Activated CD8-positive, alpha-beta memory T cell treated with anti-CD3 and anti-CD28 coated beads, Interleukin-2, amount 50 U/mL, for 4 hours (primary cell): Measurements from ENCODE around the gene OR2F2.

Experiments used
- DNase-seq: peaks from one replicate; pipeline ENCODE4 v3.0.0-alpha.2; 2020

Gene OR2F2

GRCh38 chr7:143914938-143915652 is 19.9 kb upstream of the OR2F2 start:
- no peak for DNase-seq

- no peak for DNase-seq
Measured at GRCh38 chr7:143924851-143925250, 10.2 kb upstream of the OR2F2 start.

- no peak for DNase-seq
Measured at GRCh38 chr7:143929224-143929920, 5.7 kb upstream of the OR2F2 start.

GRCh38 chr7:143931739-143932138 is 3.3 kb upstream of the OR2F2 start:
- no peak for DNase-seq

GRCh38 chr7:143936087-143937009 is 1.3 kb downstream of the OR2F2 start:
- DNase-seq: no peak

- DNase-seq: no peak
Measured at GRCh38 chr7:143938379-143939243, 3.6 kb downstream of the OR2F2 start.

- DNase-seq: no peak
Measured at GRCh38 chr7:143945423-143945822, 10.4 kb downstream of the OR2F2 start.

- no peak for DNase-seq
Measured at GRCh38 chr7:143947111-143947510, 12.1 kb downstream of the OR2F2 start.

- DNase-seq: no peak
Measured at GRCh38 chr7:143948733-143949132, 13.7 kb downstream of the OR2F2 start.

- DNase-seq: no peak
Measured at GRCh38 chr7:143953421-143953820, 18.4 kb downstream of the OR2F2 start.

- DNase-seq: no peak
Measured at GRCh38 chr7:143954135-143954534, 19.1 kb downstream of the OR2F2 start.

- DNase-seq: no peak
Measured at GRCh38 chr7:143954544-143954943, 19.5 kb downstream of the OR2F2 start, which contains the start of gene OR2F1. TSS of gene OR2F1 (plus strand) at chr7:143954844. CDS start at chr7:143959971, 5,127 bp downstream.

- DNase-seq: no peak
Measured at GRCh38 chr7:143958781-143959180, 23.7 kb downstream of the OR2F2 start.

GRCh38 chr7:143960813-143961610 is 26.0 kb downstream of the OR2F2 start:
- no peak for DNase-seq

GRCh38 chr7:143965280-143965679 is 30.2 kb downstream of the OR2F2 start:
- no peak for DNase-seq

- DNase-seq: no peak
Measured at GRCh38 chr7:143967398-143967797, 32.4 kb downstream of the OR2F2 start.

- DNase-seq: no peak
Measured at GRCh38 chr7:143973870-143974416, 38.9 kb downstream of the OR2F2 start.

GRCh38 chr7:143974459-143974858 is 39.4 kb downstream of the OR2F2 start:
- no peak for DNase-seq

GRCh38 chr7:143975617-143976016 is 40.6 kb downstream of the OR2F2 start:
- no peak for DNase-seq

GRCh38 chr7:143978585-143978984 is 43.6 kb downstream of the OR2F2 start:
- no peak for DNase-seq

GRCh38 chr7:143979359-143979758 is 44.3 kb downstream of the OR2F2 start:
- DNase-seq: no peak
